Measurements from ENCODE around the gene CFAP46.
"Not testable (repeated sequence)": the region's sequence is repeated elsewhere in the genome, so short reads cannot be mapped to it uniquely, and the experiment has no call there.

The CFAP46 gene

DNA sequence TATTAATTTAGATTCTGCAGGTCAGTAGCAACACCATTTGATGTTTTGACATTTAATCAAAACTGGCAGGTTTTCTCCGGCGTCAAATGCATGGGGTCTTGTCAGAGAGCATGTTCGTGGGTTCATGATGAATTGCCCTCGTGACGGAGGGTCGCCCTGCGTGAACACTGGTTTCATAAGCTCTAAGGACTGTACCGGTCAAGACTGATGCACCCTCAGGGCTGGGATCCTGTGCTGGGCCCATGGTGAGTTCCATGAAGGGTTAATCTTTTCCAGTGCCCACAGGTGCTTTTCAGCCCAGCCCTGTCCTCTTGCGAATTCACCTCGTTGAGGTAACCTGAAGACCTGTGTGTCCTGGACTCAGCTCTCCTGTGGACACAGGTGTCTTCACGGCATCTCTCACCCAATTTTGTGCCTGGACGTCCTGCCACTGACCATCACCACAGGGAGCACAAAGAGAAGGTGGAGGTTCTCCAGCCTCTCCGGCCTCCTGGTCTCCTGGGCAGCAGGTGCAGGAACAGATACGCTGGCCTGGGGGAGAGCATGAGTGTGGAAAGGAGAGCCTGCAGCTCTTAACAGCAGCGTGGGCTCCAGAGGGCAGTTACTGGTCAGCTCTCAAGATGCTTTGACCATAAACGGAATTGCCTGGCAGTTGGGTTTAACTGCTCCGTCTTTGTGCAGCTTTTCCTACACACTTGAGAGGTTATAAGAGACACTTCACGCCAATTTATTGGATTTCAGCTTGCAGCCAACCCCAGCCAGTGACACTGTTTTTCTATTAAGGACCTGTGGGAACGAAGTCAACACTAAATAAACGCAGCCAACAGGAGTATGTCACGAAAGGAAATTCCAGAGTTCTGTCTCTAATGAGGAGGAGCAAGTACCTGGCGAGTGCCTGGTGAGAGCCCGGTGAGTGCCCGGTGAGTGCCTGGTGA, 37.4 kb upstream of the CFAP46 start:
- no peak for DNase-seq (ENCODE audit: low spot score)

DNA sequence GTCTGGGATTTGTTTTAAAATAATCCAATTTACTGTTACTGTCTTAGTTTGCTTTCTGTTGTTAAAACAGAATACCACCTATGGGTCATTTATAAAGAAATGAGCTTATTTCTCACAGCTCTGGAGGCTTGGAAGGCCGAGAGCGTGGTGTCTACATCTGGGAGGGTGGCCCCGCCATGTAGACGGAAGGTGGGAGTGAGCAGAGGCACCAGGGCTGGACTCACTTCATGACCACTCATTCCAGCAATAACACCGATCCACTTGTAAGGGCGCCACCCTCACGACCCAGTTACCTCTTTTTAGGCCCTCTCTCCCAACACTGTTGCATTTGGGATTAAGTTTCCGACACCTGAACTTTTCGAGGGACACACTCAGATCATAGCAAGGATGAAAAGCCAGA, 36.2 kb upstream of the CFAP46 start:
- no peak for DNase-seq (ENCODE audit: low spot score)

DNA sequence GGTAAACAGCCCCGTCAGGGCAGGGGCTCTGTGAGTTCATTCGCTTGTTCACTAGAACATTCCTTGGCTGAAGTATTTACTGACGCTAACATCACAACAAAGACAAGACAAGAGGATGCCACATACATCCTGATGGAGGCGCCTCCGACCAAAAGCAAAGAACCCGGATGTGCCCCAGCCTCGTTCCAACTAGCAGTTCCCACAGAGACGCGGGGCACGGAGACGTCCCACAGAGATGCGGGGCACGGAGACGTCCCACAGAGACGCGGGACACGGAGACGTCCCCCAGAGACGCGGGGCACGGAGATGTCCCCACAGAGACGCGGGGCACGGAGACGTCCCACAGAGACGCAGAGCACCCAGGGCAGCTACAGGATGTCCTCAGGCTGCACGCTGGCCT, 35.4 kb upstream of the CFAP46 start:
- no peak for DNase-seq (ENCODE audit: low spot score)

DNA sequence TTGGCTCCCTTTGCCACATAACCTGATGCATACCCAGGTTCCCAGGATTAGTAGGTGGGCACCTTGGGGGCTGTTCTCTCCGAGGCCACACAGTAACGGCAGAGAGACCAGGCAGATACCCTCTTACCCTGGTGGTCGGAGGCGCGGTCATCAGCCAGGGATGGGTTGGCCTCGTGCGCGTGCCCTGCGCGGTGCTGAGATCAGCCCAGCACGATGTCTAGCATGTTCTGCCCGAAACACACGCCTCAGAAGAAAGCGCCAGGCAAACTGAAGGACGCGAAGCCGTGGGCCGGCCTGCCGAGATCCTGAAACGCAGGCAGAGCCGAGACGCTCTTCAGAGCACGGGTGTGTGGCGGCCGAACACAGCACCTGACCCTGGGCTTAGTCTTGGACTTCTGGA, 34.7 kb upstream of the CFAP46 start:
- DNase-seq (ENCODE audit: low spot score): no peak

- no peak for DNase-seq (ENCODE audit: low spot score)
These were observed 33.7 kb upstream of the CFAP46 start for GRCh38 chr10:132975831-132976682.

DNA sequence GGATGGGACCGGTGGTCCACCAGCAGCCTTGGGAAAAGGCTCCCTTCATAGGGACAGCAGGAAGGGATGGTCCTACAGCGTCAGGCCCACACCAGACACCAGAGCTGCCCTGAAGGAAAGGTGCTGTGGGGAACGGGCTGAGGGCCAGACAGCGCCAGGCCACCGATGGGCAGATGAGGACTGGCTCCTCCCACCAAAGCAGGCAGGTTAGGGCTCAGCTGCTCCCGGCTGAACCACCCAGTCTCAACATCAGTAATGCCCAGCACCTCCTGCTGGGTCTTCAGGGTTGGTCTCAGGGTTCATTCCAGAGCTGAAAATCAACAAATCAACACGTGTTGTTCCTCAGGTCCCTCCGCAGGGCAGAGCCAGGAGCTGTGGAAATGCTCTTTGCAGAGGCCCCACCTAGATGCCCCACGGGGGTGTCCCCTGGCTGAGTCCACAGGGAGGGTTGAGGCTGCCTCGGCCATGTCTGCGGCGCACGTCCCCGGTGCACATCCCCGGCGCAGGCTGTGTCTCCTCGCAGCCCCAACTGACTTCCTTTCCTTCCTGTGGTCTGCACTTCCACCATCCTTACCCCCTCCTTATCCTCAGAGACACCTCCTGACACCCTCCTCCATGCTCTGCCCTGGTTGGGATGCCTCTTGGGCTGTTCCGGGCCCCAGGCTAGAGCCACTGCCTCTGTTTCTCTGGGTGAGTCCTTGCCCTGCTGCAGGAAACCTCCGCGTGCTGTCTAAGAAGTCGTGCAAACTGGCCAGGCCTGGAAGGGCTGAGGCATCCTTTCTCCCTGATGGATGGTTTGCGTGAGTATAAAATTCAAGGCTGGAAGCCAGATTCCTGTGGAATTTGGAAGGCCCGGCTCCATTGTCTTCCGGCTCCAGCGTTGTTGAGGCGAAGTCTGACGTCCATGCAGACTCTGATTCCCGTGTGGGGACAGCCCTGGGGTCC, 32.8 kb upstream of the CFAP46 start:
- no peak for DNase-seq (ENCODE audit: low spot score)

DNA sequence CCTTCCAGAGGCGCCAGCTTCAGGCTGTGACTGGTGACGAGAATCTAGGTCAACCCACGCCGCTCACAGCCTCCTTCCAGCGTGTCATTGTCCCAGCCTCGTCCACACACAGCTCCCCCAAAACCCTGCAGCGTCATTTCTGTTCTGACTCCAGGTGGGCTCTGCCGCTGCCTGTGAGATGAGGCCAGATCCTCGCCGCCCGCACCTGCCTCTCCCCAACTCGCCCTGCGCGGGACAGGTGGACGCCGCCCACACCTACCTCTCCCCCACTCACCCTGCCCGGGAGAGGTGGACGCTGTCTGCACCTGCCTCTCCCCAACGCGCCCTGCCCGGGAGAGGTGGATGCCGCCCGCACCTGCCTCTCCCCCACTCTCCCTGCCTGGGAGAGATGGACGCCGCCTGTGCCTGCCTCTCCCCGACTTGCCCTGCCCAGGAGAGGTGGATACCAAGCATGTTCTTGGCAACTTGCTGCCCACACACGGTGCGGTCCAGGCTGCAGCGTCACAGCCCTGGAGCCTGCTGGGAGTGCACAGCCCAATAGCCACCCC, 32.0 kb upstream of the CFAP46 start:
- no peak for DNase-seq (ENCODE audit: low spot score)

GRCh38 chr10:132973903-132974241, 31.5 kb upstream of the CFAP46 start:
- no peak for DNase-seq (ENCODE audit: low spot score)

DNA sequence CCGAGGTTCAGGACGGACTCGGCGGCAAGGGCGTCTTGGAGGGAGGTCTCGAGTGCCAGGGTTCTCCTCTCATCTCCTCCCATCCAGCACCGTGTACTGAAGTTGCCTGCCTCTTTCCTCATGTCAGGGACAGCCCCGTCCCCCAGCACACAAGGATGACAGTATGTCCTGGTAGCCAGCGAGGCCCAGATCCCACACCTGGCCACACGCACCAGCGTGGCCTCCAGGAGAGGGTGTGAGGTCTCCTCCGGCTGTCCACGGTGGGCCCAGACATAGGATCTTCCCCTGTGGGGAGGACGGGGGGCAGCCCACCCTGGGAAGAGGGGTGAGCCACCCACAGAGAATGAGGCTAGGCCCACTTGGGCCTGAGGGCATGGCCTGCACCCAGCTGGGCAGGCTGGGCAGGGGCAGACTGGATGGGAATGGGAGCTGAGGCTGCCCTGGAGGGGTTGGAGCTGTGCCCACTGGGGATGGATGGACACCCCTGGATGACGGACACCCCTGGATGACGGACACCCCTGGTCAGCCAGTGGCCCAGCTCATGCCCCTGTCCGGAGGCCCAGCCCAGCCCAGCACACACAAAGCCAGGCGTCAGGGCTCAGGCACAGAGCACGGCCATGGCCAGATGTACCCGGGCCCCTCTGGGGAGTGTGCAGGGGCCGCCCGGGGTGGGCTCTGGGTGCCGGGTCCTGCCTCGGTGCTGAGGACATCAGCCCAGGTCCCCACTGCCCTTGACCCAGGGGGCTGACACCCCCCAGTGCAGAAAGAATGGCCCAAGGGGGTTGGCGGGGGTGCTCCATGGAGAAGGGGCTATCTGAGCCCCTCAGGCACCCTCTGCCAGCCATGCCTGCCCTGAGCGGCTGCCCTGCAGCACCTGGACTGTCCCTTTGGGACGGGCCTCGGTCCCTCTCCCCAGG, 30.9 kb upstream of the CFAP46 start:
- DNase-seq (ENCODE audit: low spot score): no peak

- no peak for DNase-seq (ENCODE audit: low spot score)
These were observed 30.0 kb upstream of the CFAP46 start for GRCh38 chr10:132972149-132972985.

DNA sequence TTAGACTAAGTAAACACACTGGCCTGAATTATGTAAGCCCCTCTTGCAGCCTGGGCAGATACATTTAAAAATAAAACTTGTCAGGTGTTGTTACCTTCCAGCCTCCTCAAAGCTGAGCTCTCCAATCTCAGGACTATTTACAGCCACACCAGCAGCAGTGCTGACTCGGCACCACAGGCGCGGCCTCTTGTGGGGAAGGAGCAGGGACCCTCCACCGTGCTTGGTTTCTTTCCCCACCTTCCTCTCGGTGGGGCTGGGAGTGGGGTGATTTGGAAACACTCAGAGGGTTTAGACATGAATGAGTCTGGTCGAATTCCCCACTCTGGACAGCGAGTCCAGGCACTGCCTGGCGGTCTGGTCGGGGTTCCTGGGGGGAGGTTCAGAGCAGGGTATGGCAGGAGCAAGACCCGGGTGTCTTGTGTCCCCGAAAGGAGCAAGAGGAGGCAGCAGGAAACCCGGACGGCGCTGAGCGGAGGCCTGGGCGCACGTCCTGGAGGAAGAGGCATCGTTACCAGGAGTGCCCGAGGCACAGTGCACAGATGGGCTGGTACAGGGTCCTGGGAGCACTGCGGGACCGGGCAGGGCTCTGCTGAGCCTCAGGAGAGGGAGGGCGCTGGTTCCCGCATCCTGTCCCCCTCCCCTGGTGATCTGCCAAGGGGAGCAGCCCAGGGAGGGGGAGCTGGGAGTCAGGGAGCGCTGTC, 29.2 kb upstream of the CFAP46 start:
- no peak for DNase-seq (ENCODE audit: low spot score)

GRCh38 chr10:132970641-132971438, 28.5 kb upstream of the CFAP46 start:
- no peak for DNase-seq (ENCODE audit: low spot score)

DNA sequence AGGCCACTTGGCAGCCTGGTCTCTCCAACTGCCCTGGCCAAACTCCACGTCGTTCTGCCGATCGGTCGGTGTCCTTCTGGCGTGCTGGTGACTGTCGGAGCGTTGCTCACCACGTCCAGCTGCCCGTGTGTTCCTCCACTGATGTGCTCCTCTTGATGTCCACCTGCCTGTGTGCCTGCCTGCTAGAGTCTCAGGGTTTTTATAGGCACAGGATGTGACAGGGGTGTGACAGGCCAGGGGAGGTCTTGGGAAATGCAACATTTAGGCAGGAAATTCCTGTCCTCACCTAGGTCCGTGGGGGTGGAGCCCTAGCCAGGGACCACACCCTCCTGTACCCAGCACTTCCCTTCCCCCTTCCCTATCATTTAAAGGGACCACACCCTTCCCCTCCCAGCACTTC, 25.2 kb upstream of the CFAP46 start:
- no peak for DNase-seq (ENCODE audit: low spot score)

DNA sequence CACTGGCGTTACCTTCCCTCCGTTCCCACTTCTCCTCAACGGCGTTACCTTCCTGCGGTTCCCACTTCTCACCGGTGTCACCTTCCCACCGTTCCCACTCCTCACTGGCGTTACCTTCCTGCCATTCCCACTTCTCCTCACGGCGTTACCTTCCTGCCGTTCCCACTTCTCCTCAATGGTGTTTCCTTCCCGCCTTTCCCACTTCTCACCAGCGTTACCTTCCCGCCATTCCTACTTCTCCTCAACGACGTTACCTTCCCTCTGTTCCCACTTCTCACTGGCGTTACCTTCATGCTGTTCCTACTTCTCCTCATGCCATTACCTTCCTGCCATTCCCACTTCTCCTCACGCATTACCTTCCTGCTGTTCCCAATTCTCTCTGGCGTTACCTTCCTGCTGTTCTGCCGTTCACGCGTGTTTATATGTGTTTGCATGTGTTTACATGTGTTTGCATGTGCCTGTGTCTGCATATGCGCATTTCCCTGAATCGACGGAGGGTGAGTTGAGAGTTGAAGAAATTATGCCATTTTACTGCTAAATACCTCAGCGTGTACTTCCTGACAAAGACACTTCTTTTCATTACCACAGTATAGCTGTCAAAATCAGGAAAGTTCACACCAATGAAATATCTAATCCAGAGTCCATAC, 23.2 kb upstream of the CFAP46 start:
- no peak for DNase-seq (ENCODE audit: low spot score)

DNA sequence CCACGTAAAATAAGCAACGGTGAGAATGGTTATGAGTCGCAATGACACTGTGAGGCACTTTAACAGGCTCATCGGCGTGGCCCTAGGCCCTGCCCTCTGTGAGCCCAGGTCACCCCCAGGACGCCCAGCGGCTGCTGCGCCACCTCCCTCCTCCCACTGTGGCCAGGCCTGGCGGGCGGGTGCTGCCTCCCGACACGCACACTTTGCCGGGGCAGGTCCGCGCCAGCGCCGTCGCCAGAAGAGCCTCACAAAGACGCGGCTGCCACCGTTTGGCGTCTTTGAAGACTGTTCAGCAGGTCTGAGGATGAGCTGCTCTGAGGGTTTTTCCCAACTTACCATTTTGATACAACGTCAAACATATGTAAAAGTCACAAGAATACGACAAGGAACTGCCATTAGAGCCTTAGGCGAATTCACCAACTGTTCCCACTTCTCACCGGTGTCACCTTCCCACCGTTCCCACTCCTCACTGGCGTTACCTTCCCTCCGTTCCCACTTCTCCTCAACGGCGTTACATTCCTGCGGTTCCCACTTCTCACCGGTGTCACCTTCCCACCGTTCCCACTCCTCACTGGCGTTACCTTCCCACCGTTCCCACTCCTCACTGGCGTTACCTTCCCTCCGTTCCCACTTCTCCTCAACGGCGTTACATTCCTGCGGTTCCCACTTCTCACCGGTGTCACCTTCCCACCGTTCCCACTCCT, 22.5 kb upstream of the CFAP46 start:
- DNase-seq (ENCODE audit: low spot score): not testable (repeated sequence)

- DNase-seq (ENCODE audit: low spot score): no peak
These were observed 21.9 kb upstream of the CFAP46 start for GRCh38 chr10:132964231-132964630.

DNA sequence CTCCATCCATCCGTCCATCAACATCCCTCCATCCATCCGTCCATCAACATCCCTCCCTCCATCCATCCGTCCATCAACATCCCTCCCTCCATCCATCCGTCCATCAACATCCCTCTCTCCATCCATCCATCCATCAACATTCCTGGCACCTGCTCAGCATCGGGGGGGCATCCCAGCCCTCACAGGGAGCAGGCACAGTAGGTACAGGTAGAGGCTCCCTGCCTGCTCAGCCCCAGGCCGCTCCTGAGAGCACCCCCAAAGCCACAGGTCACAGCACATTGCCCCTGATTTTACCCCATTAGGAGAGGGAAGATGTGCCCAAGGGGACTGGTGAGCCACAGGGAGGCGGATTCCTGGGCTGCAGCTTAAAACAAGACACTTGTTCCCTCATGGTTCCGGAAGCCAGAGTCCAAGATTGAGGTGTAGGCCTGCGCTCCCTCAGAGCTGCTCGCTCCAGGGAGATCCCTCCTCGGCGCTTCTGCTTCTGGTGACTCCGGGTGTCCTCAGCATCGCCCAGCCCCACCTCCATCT, 21.1 kb upstream of the CFAP46 start:
- DNase-seq (ENCODE audit: low spot score): no peak
